Naive thymus-derived CD4-positive, alpha-beta T cell (primary cell): ENCODE measurements around the gene DGCR8. TPM values are rescaled to one million over a fixed set of nuclear protein-coding genes. Genes with fewer than 3 reads are reported as not detected.

ENCODE experiments used
- microRNA-seq: library from miRNA; unstranded; fragments of <30 nt; microRNA quantifications from one replicate; pipeline ENCODE4 v1.2.0, GENCODE V29; 2022; ENCODE audit warnings: borderline microRNAs expressed
- polyA plus RNA-seq, 2 donors: library from polyadenylated mRNA; unstranded; fragments of 300-500 nt; fragmentation: Illumina TruSeq; gene quantifications; one replicate each; pipeline ENCODE4 v1.2.3, GENCODE V29; 2021
- total RNA-seq, 6 experiments: library from RNA in 5 of 6; stranded (reverse) in 5 of 6; gene quantifications; 1 replicate in 5 of 6; 2 replicates in 1 of 6; pipeline ENCODE4 v1.2.3 and lab custom pipeline; 2021 to 2026

The DGCR8 gene
- total and polyA plus RNA-seq, 7 experiments from 2014 or later = 4.1 to 63.6 (median 37.4) TPM

Small RNA genes lying within 50 kb of the gene (microRNA-seq; reads per million reads assigned to microRNA genes)
- gene MIR185 (511 reads per million, percentile 73 among the genes with 10 or more reads in this experiment), gene MIR6816 (not detected)

Other genes with a start within 250 kb of the DGCR8 start
- 10 to 100 TPM in 2 of 5 experiments, 1 to 10 TPM in 3; 4.2 to 14.1 (median 9.5) TPM for gene GNB1L, start 225.4 kb upstream of the DGCR8 start, total RNA-seq
- gene GNB1L, start 225.4 kb upstream of the DGCR8 start, polyA plus RNA-seq = 10 to 100 TPM; 12.1 to 20.8 TPM
- gene RTL10, start 225.4 kb upstream of the DGCR8 start, total RNA-seq = 10 to 100 TPM; 18.2 to 36.8 (median 24.9) TPM
- 10 to 100 TPM; 14.9 to 15.1 TPM for gene RTL10, start 225.4 kb upstream of the DGCR8 start, polyA plus RNA-seq
- 10 to 100 TPM; 30.0 to 80.7 (median 36.7) TPM for gene COMT, start 138.5 kb upstream of the DGCR8 start, total RNA-seq
- 100 to 1,000 TPM in 1 of 2 donors, 10 to 100 TPM in 1; 85.0 to 105 TPM for gene COMT, start 138.5 kb upstream of the DGCR8 start, polyA plus RNA-seq
- 10 to 100 TPM; 24.7 to 39.0 (median 36.7) TPM for gene TXNRD2, start 138.4 kb upstream of the DGCR8 start, total RNA-seq
- 10 to 100 TPM; 14.0 to 15.2 TPM for gene TXNRD2, start 138.4 kb upstream of the DGCR8 start, polyA plus RNA-seq
- 1 to 10 TPM; 2.8 to 9.2 (median 5.8) TPM for gene ARVCF, start 63.4 kb upstream of the DGCR8 start, total RNA-seq
- gene ARVCF, start 63.4 kb upstream of the DGCR8 start, polyA plus RNA-seq = 1 to 10 TPM in 1 of 2 donors, under 1 TPM in 1; 0.74 to 1.7 TPM
- 10 to 100 TPM; 21.3 to 43.1 (median 38.6) TPM for gene TANGO2, start 59.1 kb upstream of the DGCR8 start, total RNA-seq
- gene TANGO2, start 59.1 kb upstream of the DGCR8 start, polyA plus RNA-seq = 10 to 100 TPM; 20.0 to 41.3 TPM
- gene RANBP1, start 35.9 kb downstream of the DGCR8 start, total RNA-seq = 100 to 1,000 TPM in 1 of 5 experiments, 10 to 100 TPM in 4; 50.4 to 224 (median 74.8) TPM
- 10 to 100 TPM; 86.1 to 90.6 TPM for gene RANBP1, start 35.9 kb downstream of the DGCR8 start, polyA plus RNA-seq
- 100 to 1,000 TPM in 2 of 5 experiments, 10 to 100 TPM in 3; 92.0 to 134 (median 95.8) TPM for gene TRMT2A, start 37.0 kb downstream of the DGCR8 start, total RNA-seq
- 10 to 100 TPM; 30.0 to 44.5 TPM for gene TRMT2A, start 37.0 kb downstream of the DGCR8 start, polyA plus RNA-seq
- gene ZDHHC8, start 51.6 kb downstream of the DGCR8 start, total RNA-seq = 10 to 100 TPM; 63.4 to 88.5 (median 79.2) TPM
- 1 to 10 TPM in 1 of 2 donors, under 1 TPM in 1; 0.95 to 4.3 TPM for gene ZDHHC8, start 51.6 kb downstream of the DGCR8 start, polyA plus RNA-seq
- gene CCDC188, start 70.8 kb downstream of the DGCR8 start, total RNA-seq = not detected
- not detected for gene CCDC188, start 70.8 kb downstream of the DGCR8 start, polyA plus RNA-seq
- gene RTN4R, start 188.1 kb downstream of the DGCR8 start, total RNA-seq = 1 to 10 TPM in 4 of 5 experiments, under 1 TPM in 1; 0.98 to 2.7 (median 1.8) TPM
- 1 to 10 TPM; 2.2 to 2.9 TPM for gene RTN4R, start 188.1 kb downstream of the DGCR8 start, polyA plus RNA-seq
- gene DGCR6L, start 239.8 kb downstream of the DGCR8 start, total RNA-seq = 10 to 100 TPM; 29.4 to 55.3 (median 43.7) TPM
- gene DGCR6L, start 239.8 kb downstream of the DGCR8 start, polyA plus RNA-seq = 100 to 1,000 TPM; 115 to 158 TPM